Measurements from ENCODE around the gene NGB.

NGB gene

DNA sequence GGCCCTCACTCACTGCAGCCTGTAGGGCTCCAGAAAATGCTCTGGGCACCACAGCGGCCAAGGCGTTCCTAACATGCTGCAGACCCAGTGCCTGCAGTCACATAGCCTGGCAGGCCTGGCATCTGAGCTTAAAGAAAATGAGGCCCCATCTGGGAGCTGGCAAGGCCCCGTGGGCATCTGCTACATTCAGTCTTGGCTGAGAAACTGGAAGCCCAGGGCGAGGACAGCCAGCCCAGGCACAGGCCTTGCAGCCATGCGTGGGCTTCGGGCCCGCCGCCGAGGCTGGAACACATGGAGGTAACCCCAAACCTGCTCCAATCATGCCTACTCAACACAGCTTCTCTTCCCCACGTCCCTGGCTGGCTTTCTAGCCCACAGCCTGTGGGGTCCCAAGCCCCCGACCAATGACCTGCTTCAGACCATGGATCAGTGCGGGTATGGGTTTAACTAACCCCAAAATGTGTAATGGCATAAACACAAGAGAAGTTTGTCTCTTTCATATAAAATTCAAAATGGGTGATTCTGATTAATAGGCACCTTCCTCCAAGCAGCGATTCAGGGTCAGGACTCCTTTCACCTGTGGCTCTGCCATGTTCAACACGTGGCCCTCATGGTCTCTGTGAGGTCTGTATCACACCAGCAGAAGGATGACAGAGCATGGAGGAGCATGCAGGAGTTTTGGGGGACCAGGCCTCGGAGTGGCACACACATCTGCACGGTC, 6.4 kb downstream of the NGB start:
- DNase-seq (ENCODE audit: low read depth, low spot score) = no peak

DNA sequence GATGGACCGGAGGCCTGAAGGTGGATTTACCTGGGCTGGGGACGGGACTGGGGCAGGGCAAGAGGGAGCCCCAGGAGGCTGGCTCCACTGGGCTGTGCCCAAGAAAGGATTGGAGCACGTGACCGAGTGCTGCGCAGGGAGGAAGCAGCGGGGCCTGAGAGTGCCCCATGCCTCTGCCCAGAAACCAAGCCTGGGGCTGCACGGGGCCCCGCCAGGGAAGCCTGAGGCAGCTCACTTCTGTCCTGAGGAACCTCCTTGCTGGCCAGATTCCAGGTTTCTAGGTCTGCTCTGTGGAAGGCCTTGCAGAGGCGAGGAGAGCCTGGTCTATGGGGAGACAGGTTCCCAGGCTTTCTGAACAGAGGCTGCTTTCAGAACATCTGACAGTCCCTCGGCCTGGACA, 10.4 kb downstream of the NGB start:
- no peak for DNase-seq (ENCODE audit: low read depth, low spot score)

DNA sequence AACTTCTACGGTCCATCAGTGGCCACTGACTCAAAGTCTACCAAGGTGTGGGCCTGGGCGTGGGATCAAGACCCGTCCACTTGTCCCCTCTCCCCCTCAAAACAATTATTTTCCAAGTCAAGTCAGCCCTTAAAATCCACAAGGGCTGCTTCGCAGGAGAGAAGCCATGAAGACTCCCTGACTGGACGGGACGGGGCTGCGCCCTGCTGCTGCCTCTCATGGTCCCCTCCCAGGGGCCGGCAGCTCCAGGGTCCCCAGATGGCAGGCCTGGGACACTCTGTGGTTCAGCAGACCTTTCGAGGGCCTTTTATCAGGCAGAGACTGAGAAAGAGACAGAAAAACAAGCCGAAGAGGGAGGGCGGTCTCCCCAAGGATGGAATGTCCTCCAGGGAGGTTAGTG, 10.8 kb downstream of the NGB start:
- no peak for DNase-seq (ENCODE audit: low read depth, low spot score)

GRCh38 chr14:77259025-77259715, 11.8 kb downstream of the NGB start:
- DNase-seq (ENCODE audit: low read depth, low spot score) = no peak

- DNase-seq (ENCODE audit: low read depth, low spot score) = no peak
Measured at GRCh38 chr14:77258566-77258965, 12.4 kb downstream of the NGB start.

DNA sequence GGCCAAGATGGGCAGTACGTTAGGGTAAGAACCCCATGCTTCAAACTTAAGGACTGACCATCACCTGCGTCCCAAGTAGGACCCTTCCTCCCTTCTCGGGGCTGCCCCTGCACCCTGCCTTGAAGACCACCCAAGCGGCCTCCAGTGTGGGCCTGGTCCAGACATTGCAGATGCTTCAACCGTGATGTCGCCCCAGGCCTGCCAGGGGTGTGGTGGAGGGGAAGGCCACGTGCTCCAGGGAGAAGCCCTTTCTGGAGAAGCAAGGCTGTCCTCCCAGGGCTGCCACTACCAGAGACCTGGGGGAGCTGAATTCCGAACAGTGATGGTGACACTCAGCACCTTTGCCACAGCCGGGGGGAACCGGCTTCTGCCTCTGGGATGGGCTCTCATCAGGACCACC, 13.3 kb downstream of the NGB start:
- DNase-seq (ENCODE audit: low read depth, low spot score) = no peak

DNA sequence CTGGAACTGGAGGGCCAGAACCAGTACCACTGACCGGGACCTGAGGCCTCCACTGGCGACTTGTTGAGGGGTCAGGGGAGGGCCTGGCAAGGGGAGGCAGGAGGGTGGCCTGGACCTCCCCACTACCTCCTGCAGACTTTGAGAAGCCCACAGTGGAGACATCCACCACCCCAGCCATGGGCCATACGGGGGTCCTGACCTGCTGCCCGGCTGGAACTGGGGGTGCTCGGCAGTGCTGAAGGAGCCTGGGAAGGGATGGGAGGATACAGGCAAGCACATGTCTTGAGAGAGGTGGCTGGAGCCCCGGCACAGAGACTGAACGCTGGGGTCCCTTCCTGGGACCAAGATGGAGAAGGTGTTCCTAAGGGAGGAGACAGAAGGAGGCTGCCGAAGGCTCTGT, 14.3 kb downstream of the NGB start:
- DNase-seq (ENCODE audit: low read depth, low spot score) = no peak

- DNase-seq (ENCODE audit: low read depth, low spot score) = no peak
Measured at GRCh38 chr14:77253333-77254190, 17.4 kb downstream of the NGB start.

DNA sequence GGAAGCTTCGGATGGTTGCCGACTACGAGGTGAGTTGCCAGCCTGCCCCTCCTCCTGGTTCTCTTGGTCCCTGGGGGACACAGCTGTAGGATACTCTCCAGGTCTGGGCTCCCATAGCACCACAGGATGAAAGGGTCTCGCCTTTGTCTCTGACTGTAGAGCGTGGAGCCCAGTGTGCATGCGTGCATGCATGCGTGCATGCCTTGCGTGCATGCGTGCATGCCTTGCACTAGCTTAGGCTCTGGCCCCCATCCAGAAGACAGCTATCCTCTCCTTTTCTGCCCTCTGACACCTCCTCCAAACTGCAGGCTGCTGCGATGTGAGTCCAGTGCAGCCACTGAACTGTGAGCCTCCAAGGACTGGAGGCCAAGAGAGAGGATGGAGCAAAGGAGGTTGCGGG, 19.1 kb downstream of the NGB start:
- no peak for DNase-seq (ENCODE audit: low read depth, low spot score)

- no peak for DNase-seq (ENCODE audit: low read depth, low spot score)
Measured at GRCh38 chr14:77250927-77251326, 20.1 kb downstream of the NGB start.

DNA sequence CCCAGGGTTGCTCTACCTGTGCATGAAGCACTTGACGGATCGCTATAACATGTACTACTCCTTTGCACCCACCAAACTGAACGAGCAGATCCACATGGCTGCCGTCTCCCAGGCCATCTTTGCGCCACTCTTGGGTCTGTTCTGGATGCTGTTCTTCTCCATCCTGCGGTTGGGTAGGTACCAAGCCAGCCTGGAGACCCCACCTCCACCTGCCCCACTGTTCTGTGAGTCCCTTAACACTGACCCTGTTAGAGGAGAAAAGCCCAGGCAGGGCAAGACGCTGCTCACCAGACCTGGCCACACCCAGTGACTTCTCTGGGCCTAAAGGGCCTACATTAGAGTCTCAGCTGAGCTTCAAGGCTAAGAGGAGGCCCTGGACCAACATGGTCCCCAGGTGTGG, 21.7 kb downstream of the NGB start:
- no peak for DNase-seq (ENCODE audit: low read depth, low spot score)

DNA sequence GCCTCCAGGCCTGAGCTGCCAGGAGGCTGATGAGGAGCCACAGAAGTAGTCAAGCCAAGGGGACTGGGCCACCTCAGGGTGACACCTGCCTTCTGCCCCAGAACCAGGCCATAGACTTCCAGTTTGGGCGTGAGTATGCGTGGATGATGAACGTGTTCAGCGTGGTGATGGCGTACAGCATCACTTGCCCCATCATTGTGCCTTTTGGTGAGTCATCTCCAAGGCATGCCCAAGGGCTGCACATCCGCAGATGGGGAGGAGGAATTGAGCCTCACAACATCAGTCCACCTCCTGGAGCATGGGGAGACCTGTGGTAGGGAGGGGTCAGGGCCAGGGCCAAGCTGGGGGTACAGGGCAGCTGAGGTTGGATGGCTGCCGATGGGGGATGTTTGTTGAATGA, 22.3 kb downstream of the NGB start:
- DNase-seq (ENCODE audit: low read depth, low spot score) = no peak

DNA sequence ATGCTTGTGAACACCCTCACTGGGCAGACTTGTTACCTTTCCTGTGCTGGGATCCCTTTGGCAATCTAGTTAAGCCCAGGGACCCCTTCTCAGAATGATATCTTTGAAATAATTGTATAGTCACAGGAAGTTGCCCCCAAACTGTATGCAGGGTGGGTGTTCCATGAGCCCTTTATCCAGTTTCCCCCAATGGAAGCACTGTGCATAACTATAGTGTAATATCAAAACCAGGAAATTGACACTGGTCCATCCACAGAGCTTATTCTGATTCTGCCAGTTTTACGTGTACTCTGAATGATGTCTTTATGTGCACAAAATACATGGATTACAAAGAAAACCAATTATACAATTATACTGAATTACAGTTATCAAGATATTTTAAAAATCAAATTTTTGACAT, 24.2 kb downstream of the NGB start:
- no peak for DNase-seq (ENCODE audit: low read depth, low spot score)

GRCh38 chr14:77245820-77246219, 25.2 kb downstream of the NGB start:
- no peak for DNase-seq (ENCODE audit: low read depth, low spot score)

DNA sequence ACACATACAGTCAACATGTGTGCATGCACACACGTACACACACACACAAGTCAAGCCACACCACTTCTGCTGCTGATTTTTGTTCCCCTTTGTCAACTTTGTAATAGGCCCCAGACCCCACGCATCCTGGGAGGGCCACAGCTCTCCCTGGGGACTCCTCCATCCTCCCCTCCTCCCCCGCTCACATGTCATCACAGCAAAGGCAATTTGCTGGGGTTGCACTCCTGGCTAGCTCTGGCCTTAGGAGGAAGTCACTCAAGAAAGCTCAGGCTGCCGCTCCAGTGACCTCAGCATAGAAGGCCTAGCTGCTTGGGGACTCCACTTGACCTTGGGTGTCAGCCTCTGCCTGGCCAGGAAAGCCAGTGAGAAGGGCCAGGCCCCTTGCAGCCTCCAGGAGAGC, 27.2 kb downstream of the NGB start:
- DNase-seq (ENCODE audit: low read depth, low spot score) = no peak

- no peak for DNase-seq (ENCODE audit: low read depth, low spot score)
Measured at GRCh38 chr14:77242752-77243151, 28.3 kb downstream of the NGB start.

DNA sequence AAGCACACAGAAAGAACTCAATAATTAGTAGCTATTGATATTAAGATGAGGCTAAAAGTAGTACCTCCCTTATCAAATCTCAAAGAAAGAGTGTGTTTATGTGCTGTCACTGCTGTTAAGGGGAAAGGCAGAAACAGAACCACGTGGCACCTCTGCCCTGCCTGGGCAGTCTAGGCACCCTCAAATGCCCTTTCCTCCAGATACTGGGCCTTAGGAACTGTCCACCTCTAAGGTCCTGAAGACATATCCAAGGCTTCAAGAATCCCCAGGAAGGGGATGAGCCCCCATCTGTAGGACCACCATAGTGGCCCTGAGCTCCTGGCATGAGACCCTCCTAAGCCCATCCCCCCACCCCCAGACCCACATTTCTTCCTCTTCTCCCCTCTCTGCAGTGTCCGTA, 29.1 kb downstream of the NGB start:
- no peak for DNase-seq (ENCODE audit: low read depth, low spot score)

GRCh38 chr14:77240336-77240915, 30.6 kb downstream of the NGB start:
- DNase-seq (ENCODE audit: low read depth, low spot score) = no peak

- no peak for DNase-seq (ENCODE audit: low read depth, low spot score)
Measured at GRCh38 chr14:77239412-77239811, 31.6 kb downstream of the NGB start.

DNA sequence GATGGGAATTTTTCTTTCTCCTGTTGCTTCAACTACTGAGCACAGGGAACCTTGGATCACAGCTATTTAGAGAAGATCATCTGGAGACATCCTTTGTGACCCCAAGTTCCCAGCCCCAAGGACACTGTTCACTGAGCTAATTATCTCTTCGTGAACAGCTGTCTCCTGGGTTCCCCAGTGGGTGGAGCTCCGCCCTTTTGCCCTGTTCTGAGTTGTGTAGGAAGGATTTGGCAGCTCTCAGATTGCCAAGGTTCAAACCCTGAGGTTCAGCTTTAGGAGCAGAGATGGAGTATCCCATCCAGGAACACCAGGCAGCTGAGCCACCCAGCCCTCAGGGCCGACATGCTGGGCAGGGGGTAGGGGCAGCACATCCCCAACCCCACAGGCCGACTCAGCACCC, 32.0 kb downstream of the NGB start:
- no peak for DNase-seq (ENCODE audit: low read depth, low spot score)

DNA sequence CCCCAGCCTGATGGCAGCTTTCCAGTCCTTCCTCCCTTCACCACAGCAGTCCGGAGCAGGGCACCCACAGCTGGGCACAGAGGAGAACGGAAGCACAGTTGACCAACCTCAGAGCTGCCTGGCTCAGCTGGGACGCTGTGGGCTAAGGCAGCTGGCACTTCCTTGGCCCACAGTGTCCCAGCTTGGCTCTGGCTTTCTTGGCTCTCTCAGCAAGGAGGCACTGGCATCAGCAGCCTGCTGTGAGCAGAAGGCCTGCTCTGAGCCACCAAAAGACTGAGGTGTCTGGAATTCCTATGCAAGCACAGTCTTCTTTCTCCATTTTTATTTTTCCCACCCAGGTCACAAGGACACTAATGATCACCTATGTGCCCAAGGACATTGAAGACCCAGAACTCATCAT, 32.6 kb downstream of the NGB start:
- no peak for DNase-seq (ENCODE audit: low read depth, low spot score)

DNA sequence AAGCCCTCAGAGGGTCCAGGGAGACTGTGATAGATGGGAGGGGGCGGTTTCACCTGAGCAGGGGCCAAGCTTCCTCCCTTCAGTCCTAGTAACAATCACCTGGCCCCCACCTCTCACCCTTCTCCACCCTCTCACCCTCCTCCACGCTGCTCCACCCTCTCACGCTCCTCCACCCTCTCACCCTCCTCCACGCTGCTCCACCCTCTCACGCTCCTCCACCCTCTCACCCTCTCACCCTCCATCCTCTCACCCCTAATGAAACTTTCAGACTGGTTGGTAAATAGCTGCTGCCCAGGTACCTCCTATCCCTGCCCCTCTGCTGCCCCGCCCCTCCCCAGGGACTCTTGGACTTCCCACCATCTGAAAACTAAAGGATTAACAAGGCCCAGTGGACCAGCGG, 34.2 kb downstream of the NGB start:
- no peak for DNase-seq (ENCODE audit: low read depth, low spot score)
